Subcutaneous abdominal adipose tissue (tissue), 5 donors: Measurements from ENCODE around the gene TMEM176B.

ENCODE experiments used
- H3K27ac ChIP-seq: one replicate; pipeline ENCODE4 v1.7.0; 2013; ENCODE audit warnings: low read depth, mild to moderate bottlenecking, inconsistent platforms, low read length, moderate library complexity
- H3K27me3 ChIP-seq, 5 donors: one replicate each; pipeline ENCODE4 v1.7.0; 2013; ENCODE audit warnings: low read length in 5 of 5, inconsistent platforms in 1 of 5; ENCODE audit not compliant: control insufficient read depth in 5 of 5, insufficient read depth in 4 of 5
- H3K36me3 ChIP-seq, 5 donors: one replicate each; pipeline ENCODE4 v1.7.0; 2013; ENCODE audit warnings: low read length in 5 of 5; ENCODE audit not compliant: control insufficient read depth in 5 of 5, insufficient read depth in 5 of 5
- H3K4me1 ChIP-seq, 5 donors: one replicate each; pipeline ENCODE4 v1.7.0; 2013; ENCODE audit warnings: low read length in 5 of 5, mild to moderate bottlenecking in 3 of 5, moderate library complexity in 1 of 5; ENCODE audit not compliant: control insufficient read depth in 5 of 5, insufficient read depth in 5 of 5
- H3K4me3 ChIP-seq, 5 donors: one replicate each; pipeline ENCODE4 v1.7.0; 2013; ENCODE audit warnings: low read length in 5 of 5, low read depth in 1 of 5
- H3K9ac ChIP-seq, 5 donors: one replicate each; pipeline ENCODE4 v1.7.0; 2013; ENCODE audit warnings: low read length in 5 of 5, mild to moderate bottlenecking in 4 of 5, moderate library complexity in 3 of 5
- H3K9me3 ChIP-seq, 5 donors: one replicate each; pipeline ENCODE4 v1.7.0; 2013; ENCODE audit warnings: low read length in 5 of 5; ENCODE audit not compliant: control insufficient read depth in 5 of 5
- donor health status: healthy.
- donor health status: healthy.
- donor health status: healthy.
- donor health status: healthy.
- donor health status: healthy.

The TMEM176B gene

DNA sequence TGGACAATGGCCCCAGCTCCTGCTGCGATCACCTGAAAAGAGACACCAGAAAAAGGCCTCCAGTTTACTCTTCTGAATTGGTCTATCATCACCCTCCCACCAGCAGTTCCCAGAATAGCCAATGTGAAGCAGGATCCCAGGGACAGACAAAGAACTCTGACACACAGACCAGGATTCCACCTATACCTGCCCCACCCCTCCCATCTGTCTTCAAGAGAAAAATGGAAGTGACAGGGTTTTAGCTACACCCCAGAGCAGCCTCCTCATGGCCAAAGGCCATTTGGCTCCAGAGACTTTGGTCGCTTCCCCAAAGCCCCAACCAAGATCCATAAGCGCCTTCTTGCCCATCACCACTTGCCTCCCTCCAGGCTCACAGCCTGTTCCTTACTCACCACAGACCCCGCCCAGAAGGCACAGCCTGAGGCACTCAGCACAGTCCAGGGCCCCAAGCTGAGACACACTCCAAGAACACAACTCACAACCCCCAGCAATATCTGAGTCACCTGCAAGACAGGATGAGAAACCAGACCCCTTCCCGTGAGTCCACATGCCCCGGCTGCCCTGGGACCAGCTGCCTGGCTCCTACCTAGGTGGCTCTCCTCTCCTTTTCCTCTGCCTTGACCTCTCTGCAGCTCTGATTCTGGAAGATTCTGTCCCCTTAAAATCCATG is 6.5 kb downstream of the TMEM176B start:
- H3K9me3 ChIP-seq: no peaks in the 10 kb centered on the region
- H3K27ac ChIP-seq: no peak overlapping the region
- H3K36me3 ChIP-seq: peaks cover 0 to 59% (median 7%) of the 10 kb centered on the region in 5 donors
- peaks cover 5 to 14% (median 7%) of the 10 kb centered on the region in 5 donors for H3K4me1 ChIP-seq
- peaks cover 0 to 3% (median 0%) of the 10 kb centered on the region in 5 donors for H3K27me3 ChIP-seq
- H3K9ac ChIP-seq: no peak overlapping the region
- H3K4me3 ChIP-seq: no peak overlapping the region

DNA sequence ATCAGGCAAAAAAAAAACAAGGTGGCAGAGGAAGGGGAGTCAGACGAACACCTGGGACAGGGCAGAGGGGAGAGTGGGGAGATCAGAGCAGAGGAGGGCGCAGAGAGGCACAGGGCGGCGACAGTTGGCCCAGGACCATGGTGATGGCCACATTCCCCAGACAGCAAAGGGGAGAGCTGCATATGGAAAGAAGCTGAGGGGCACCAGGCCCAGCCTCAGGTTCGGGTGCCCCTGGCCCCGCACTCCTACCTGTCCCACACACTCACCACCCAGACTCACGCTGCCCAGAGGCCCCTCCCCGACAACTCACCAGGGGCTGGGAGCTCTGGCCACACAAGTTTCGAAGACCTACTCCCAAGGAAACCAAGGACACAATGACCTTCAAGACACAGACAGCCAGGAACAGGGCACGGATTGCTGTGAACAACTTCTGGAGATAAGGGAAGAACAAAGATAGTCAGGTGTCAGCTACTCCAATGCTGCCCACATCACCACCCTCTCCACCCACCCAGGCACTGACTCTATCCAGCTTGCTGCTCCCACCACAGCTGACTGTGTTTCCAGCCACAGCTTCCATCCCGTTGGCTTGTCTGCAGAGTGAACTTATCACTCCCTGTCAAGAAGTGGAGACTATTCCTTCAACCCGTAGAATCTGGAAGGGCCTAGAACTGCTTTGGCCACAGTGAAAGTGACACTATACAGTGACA is 8.3 kb downstream of the TMEM176B start:
- H3K4me1 ChIP-seq: peaks cover 11 to 31% (median 26%) of the 10 kb centered on the region in 5 donors
- H3K9ac ChIP-seq: no peak overlapping the region
- peaks cover 0 to 59% (median 7%) of the 10 kb centered on the region in 5 donors for H3K36me3 ChIP-seq
- no peaks in the 10 kb centered on the region for H3K9me3 ChIP-seq
- H3K27me3 ChIP-seq: peaks cover 0 to 3% (median 0%) of the 10 kb centered on the region in 5 donors
- H3K27ac ChIP-seq: no peak overlapping the region
- H3K4me3 ChIP-seq: no peak overlapping the region

- Histone ChIP-seq H3K9ac (no peak overlapping the region), H3K36me3 (peaks cover 0 to 57% (median 7%) of the 10 kb centered on the region in 5 donors)
Observed at GRCh38 chr7:150791304-150791703, 8.9 kb downstream of the TMEM176B start.

DNA sequence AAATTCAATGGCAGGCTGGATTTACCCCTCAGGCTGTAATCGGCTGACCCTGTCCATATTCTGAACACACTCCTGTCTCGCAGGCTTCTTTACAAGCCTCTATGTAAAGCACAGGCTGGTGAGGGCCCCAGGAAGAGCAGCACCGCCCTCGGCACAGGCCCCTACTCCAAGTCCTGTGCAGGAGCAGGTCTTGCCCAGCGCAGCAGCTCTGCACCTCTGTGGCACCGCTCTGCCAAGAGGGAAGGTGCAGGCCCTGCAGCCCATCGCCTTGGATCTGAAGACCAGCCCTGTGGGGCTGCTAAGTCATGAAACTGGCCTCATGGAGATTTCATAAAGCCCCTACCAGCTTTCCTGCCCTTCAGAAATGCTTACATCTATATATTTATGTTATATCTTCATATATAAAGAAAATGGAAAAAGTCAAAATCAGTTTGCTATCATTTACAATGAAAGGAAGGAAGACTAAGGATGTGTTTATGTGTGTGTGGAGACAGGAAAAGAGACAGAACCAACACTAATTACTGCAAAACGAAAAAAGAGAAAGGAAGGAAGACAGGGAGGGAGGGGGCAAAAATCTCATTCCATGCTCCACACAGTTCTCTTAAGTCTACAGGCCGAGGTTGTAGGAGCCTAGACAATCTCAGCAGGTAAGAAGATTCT is 9.6 kb downstream of the TMEM176B start:
- H3K36me3 ChIP-seq: peaks cover 0 to 51% (median 7%) of the 10 kb centered on the region in 5 donors
- no peak overlapping the region for H3K4me3 ChIP-seq
- no peaks in the 10 kb centered on the region for H3K9me3 ChIP-seq
- H3K4me1 ChIP-seq: peaks cover 13 to 37% (median 31%) of the 10 kb centered on the region in 5 donors
- H3K9ac ChIP-seq: no peak overlapping the region
- H3K27ac ChIP-seq: no peak overlapping the region
- H3K27me3 ChIP-seq: peaks cover 0 to 3% (median 0%) of the 10 kb centered on the region in 5 donors

More at GRCh38 chr7:150791304-150791703, 8.9 kb downstream of the TMEM176B start:
- no peak overlapping the region for H3K4me3 ChIP-seq
- no peak overlapping the region for H3K27ac ChIP-seq
- H3K27me3 ChIP-seq: peaks cover 0 to 3% (median 0%) of the 10 kb centered on the region in 5 donors
- H3K4me1 ChIP-seq: peaks cover 11 to 33% (median 28%) of the 10 kb centered on the region in 5 donors
- H3K9me3 ChIP-seq: no peaks in the 10 kb centered on the region

DNA sequence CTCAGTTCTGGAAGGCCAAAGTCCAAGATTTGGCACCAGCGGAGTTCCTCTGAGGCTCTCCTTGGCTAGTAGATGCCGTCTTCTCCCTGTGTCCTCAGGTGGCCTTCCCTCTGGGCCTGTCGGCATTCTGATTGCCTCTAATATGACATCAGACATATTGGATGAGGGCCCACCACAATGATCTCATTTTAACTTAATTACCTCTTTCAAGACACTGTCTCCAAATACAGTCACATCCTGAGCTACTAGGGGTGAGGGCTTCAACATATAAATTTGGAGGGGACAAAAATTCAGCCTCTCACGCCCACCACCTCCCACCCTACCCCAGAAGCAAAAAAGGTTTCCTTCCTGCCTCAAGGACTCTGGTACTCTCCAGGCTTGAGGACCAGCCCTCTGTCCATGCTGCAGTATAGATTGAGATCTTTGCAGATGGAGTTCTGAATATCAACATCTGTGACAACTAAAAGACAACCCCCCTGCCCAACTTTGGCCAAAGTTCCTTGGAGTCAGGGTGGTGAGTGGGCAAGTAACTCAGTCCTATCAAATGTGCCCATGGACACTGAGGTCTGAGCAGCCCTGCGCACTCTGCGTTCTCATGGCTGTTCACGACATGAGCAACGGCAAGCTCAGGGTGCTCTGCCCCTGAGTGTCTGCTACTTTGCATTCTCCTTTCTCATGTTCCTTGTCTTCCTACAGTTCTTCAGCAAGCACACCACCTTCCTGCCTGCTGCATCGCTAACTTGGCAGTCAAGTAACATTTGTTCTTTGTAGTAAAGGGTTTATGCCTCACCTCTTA is 11.5 kb downstream of the TMEM176B start:
- no peaks in the 10 kb centered on the region for H3K9me3 ChIP-seq
- no peaks in the 10 kb centered on the region for H3K27me3 ChIP-seq
- H3K4me3 ChIP-seq: peak overlapping the region in 4 of 5 donors; percentile 1 to 41 (median 22)
- H3K27ac ChIP-seq: peak overlapping the region; percentile 82
- peaks cover 17 to 53% (median 48%) of the 10 kb centered on the region in 5 donors for H3K4me1 ChIP-seq
- H3K9ac ChIP-seq: peak overlapping the region in 4 of 5 donors; percentile 37 to 76 (median 48)
- H3K36me3 ChIP-seq: peaks cover 0 to 34% (median 6%) of the 10 kb centered on the region in 5 donors

GRCh38 chr7:150787321-150788281 is 12.6 kb downstream of the TMEM176B start:
- H3K4me1 ChIP-seq: peaks cover 17 to 53% (median 48%) of the 10 kb centered on the region in 5 donors
- H3K9ac ChIP-seq: peak overlapping the region in 4 of 5 donors; percentile 37 to 76 (median 48)
- no peaks in the 10 kb centered on the region for H3K9me3 ChIP-seq
- peak overlapping the region; percentile 1 to 41 (median 13) for H3K4me3 ChIP-seq
- H3K27ac ChIP-seq: peak overlapping the region; percentile 82
- peaks cover 0 to 24% (median 5%) of the 10 kb centered on the region in 5 donors for H3K36me3 ChIP-seq
- H3K27me3 ChIP-seq: no peaks in the 10 kb centered on the region

DNA sequence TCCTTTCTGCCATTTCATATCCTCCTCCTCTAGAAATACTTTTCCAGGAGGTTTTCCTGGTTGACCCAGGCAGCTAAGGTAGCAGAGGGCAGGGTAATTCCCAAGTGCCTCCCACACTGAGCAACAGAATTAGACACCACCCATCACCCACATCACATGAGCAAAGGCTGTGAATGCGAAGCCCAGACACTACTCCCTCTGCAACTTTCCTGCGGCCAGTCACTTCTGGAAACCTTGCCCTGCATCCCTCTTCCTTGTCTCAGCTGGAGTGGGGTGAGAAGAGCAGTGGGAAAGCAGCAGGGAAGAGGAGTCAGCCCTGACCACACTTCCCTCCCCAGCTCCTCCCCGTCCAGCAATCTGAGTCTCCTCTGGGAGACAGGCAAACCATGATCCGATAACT is 15.2 kb downstream of the TMEM176B start:
- H3K27ac ChIP-seq: peak overlapping the region; percentile 82
- H3K4me1 ChIP-seq: peaks cover 20 to 71% (median 64%) of the 10 kb centered on the region in 5 donors
- H3K9ac ChIP-seq: peak overlapping the region in 1 of 5 donors; percentile 35
- no peaks in the 10 kb centered on the region for H3K27me3 ChIP-seq
- H3K9me3 ChIP-seq: no peaks in the 10 kb centered on the region
- no peak overlapping the region for H3K4me3 ChIP-seq
- no peaks in the 10 kb centered on the region for H3K36me3 ChIP-seq

DNA sequence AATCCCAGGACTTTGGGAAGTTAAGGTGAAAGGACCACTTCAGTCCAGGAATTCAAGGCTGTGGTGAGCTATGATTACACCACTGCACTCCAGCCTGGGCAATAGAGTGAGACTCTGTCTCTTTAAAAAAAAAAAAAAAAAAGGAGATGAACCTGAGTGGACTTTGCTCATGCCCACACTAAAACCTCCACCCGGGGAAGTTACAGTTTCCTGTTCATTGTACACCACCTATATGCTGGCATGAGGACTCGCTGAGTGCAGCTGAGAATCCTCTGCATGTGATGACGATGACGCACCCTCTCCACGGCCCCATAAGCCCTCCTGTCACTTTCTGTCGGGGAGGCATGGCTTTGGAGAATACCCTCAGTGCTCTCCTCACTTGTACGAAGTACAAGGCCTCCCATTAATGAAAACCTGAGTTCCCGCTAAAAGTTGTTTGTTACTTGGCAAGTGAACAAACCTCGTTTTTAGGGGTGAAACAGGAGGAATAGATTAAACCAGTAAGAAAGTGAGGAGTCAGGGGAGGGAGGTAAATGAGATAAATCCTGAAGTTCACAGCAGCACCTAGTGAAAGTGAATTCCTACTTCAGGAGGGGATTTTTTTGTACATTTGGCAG is 15.9 kb downstream of the TMEM176B start:
- Histone ChIP-seq H3K4me3 (no peak overlapping the region), H3K4me1 (peaks cover 20 to 70% (median 62%) of the 10 kb centered on the region in 5 donors), H3K27me3 (no peaks in the 10 kb centered on the region), H3K9me3 (no peaks in the 10 kb centered on the region), H3K9ac (peak overlapping the region in 1 of 5 donors; percentile 35), H3K27ac (peak overlapping the region; percentile 82), H3K36me3 (no peaks in the 10 kb centered on the region)
